Nephron progenitor cell (in vitro differentiated cells): ENCODE results near the gene DRAXIN.

Experiments used
- DNase-seq: peaks from one replicate; pipeline ENCODE4 v3.0.0; 2021
- H3K27ac Mint-ChIP-seq: 2 replicates; pipeline ENCODE4 v1.8.0; 2021; ENCODE audit warnings: mild to moderate bottlenecking, moderate library complexity, mixed read lengths
- H3K27me3 Mint-ChIP-seq: 2 replicates; pipeline ENCODE4 v1.8.0; 2021; ENCODE audit warnings: mild to moderate bottlenecking, low read depth, mixed read lengths; ENCODE audit not compliant: poor library complexity
- H3K36me3 Mint-ChIP-seq: 2 replicates; pipeline ENCODE4 v1.8.0; 2021; ENCODE audit warnings: low read depth, mixed read lengths
- H3K4me1 Mint-ChIP-seq: 2 replicates; pipeline ENCODE4 v1.8.0; 2021; ENCODE audit warnings: mixed read lengths
- H3K4me3 Mint-ChIP-seq: 2 replicates; pipeline ENCODE4 v1.8.0; 2021; ENCODE audit warnings: mild to moderate bottlenecking, moderate library complexity, mixed read lengths
- H3K9me3 Mint-ChIP-seq: 2 replicates; pipeline ENCODE4 v1.8.0; 2021; ENCODE audit warnings: mild to moderate bottlenecking, moderate library complexity, mixed read lengths
- CTCF ChIP-seq: fragments of 200-600 bp; sonication (generic); IDR thresholded peaks from 2 replicates; pipeline ENCODE4 v1.5.0; 2021; ENCODE audit warnings: antibody characterized with exemption

DRAXIN gene

DNA sequence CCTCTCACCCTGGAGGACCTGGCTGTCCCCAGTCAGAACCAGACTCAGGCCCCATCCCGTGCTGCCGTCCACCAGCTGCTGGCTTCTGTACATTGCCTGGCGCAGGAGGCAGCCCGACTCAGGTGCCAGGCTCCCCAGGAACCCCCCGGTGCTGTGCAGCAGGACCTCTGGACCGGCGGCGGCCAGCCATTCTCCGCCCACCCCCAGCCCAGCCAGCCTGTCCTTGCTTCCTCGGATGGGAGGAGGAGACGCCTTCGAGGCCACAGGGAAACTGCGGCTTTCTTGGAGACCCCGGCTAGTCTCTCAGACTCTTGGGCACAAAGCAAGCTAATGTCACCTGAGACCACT lies 74.9 kb downstream of the DRAXIN start:
- no peaks in the 10 kb centered on the region for H3K36me3 Mint-ChIP-seq
- H3K4me3 Mint-ChIP-seq = no peak overlapping the region
- no peak overlapping the region for H3K27ac Mint-ChIP-seq
- DNase-seq = no peak
- no peak for TF ChIP-seq CTCF
- peaks cover 20% of the 10 kb centered on the region for H3K27me3 Mint-ChIP-seq
- H3K9me3 Mint-ChIP-seq = no peaks in the 10 kb centered on the region
- peaks cover 39% of the 10 kb centered on the region for H3K4me1 Mint-ChIP-seq

- no peak overlapping the region for H3K27ac Mint-ChIP-seq
- H3K36me3 Mint-ChIP-seq = no peaks in the 10 kb centered on the region
- H3K27me3 Mint-ChIP-seq = peaks cover 5% of the 10 kb centered on the region
- no peaks in the 10 kb centered on the region for H3K9me3 Mint-ChIP-seq
- H3K4me1 Mint-ChIP-seq = peaks cover 29% of the 10 kb centered on the region
- no peak overlapping the region for H3K4me3 Mint-ChIP-seq
- no peak for TF ChIP-seq CTCF
- no peak for DNase-seq
These were observed 76.6 kb downstream of the DRAXIN start for GRCh38 chr1:11767922-11768704.

DNA sequence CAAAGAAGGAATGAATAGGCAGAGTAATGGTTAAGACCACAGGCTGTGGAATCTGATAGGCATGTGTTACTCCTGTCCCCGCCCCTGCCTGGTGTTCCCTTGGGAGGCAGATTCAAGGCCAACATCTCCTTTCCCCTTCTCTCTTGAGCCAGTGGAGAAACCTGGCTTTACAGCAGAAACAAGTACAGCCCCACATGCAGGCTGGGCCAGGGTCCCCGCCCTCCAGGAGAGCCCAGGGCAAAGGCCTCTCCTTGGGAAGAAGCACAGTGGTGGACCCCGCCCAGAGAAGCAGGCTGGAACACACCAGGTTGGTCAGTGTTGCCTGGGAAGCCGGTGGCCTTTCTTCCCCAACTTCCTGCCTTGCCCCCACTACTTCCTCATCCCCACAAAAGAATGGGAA lies 77.3 kb downstream of the DRAXIN start:
- no peak for TF ChIP-seq CTCF
- H3K4me1 Mint-ChIP-seq = peaks cover 23% of the 10 kb centered on the region
- H3K4me3 Mint-ChIP-seq = no peak overlapping the region
- no peaks in the 10 kb centered on the region for H3K9me3 Mint-ChIP-seq
- peaks cover 3% of the 10 kb centered on the region for H3K27me3 Mint-ChIP-seq
- no peak for DNase-seq
- H3K27ac Mint-ChIP-seq = no peak overlapping the region
- no peaks in the 10 kb centered on the region for H3K36me3 Mint-ChIP-seq

- no peak for TF ChIP-seq CTCF
- Mint-ChIP-seq H3K27me3 (peaks cover 2% of the 10 kb centered on the region), H3K27ac (no peak overlapping the region), H3K9me3 (no peaks in the 10 kb centered on the region), H3K4me3 (no peak overlapping the region), H3K36me3 (no peaks in the 10 kb centered on the region), H3K4me1 (peaks cover 19% of the 10 kb centered on the region)
- DNase-seq = no peak
These were observed 77.8 kb downstream of the DRAXIN start for GRCh38 chr1:11769274-11769673.

DNA sequence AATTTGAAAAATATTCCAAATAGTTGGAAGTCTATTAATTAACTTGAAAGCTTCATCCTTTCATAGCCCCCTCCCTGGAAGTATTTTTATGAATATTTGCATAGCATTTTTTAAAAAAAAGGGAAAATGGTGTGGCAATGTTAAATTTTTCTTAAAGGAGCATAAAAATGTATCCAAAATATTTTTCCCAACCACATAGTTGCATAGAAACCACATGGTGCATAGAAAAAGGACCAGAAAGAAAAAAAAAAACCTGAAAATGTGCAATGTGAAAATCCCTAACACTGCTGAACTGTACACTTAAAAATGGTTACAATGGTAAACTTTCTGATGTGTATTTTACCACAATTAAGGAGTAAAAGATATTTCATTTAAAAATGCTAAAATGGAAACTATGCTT lies 78.5 kb downstream of the DRAXIN start:
- Mint-ChIP-seq H3K4me1 (peaks cover 17% of the 10 kb centered on the region), H3K9me3 (no peaks in the 10 kb centered on the region), H3K27ac (no peak overlapping the region), H3K27me3 (peaks cover 6% of the 10 kb centered on the region), H3K36me3 (no peaks in the 10 kb centered on the region), H3K4me3 (no peak overlapping the region)
- no peak for DNase-seq
- no peak for TF ChIP-seq CTCF

GRCh38 chr1:11771481-11772043 lies 80.1 kb downstream of the DRAXIN start:
- H3K4me1 Mint-ChIP-seq = peaks cover 11% of the 10 kb centered on the region
- no peak for DNase-seq
- peaks cover 6% of the 10 kb centered on the region for H3K27me3 Mint-ChIP-seq
- TF ChIP-seq CTCF = no peak
- H3K36me3 Mint-ChIP-seq = no peaks in the 10 kb centered on the region
- H3K27ac Mint-ChIP-seq = no peak overlapping the region
- H3K9me3 Mint-ChIP-seq = no peaks in the 10 kb centered on the region
- H3K4me3 Mint-ChIP-seq = no peak overlapping the region
